Measurements from ENCODE around the gene GTF2H4.
A peak's percentile ranks its signal among the peaks of the same experiment; 100 is the strongest.
"Not testable (repeated sequence)": the region's sequence is repeated elsewhere in the genome, so short reads cannot be mapped to it uniquely, and the experiment has no call there.

Gene GTF2H4

GRCh38 chr6:30895343-30895742, 12.7 kb upstream of the GTF2H4 start:
- no peak for DNase-seq (ENCODE audit: low spot score)

- no peak for DNase-seq (ENCODE audit: low spot score)
Observed at GRCh38 chr6:30896541-30896940, 11.5 kb upstream of the GTF2H4 start.

DNA sequence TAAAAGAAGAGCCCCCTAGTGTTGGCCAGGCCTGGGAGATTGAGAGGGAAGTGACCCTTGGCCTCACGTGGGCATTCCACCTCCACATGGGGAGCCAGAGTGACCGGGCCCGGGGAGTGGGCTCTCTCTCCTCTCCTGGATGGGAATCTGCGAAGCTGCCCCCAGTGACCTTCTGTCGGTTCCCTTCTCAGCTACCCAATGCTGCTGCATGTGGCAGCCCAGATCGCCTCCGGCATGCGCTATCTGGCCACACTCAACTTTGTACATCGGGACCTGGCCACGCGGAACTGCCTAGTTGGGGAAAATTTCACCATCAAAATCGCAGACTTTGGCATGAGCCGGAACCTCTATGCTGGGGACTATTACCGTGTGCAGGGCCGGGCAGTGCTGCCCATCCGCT, 10.1 kb upstream of the GTF2H4 start:
- no peak for DNase-seq (ENCODE audit: low spot score)

DNA sequence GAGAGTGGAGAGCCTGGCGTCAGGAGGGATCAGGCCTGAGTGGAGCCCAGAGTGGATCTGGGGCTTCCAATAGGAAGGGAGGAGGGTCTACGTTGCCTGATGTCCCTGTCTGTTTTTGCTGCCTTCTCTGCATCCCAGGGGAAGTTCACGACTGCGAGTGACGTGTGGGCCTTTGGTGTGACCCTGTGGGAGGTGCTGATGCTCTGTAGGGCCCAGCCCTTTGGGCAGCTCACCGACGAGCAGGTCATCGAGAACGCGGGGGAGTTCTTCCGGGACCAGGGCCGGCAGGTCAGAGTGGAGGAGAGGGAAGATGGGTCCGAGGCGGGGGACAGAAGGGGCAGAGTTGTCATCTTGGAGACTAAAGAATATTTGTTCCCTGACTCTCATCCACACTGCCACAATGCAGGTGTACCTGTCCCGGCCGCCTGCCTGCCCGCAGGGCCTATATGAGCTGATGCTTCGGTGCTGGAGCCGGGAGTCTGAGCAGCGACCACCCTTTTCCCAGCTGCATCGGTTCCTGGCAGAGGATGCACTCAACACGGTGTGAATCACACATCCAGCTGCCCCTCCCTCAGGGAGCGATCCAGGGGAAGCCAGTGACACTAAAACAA, 9.2 kb upstream of the GTF2H4 start:
- DNase-seq (ENCODE audit: low spot score): no peak

DNA sequence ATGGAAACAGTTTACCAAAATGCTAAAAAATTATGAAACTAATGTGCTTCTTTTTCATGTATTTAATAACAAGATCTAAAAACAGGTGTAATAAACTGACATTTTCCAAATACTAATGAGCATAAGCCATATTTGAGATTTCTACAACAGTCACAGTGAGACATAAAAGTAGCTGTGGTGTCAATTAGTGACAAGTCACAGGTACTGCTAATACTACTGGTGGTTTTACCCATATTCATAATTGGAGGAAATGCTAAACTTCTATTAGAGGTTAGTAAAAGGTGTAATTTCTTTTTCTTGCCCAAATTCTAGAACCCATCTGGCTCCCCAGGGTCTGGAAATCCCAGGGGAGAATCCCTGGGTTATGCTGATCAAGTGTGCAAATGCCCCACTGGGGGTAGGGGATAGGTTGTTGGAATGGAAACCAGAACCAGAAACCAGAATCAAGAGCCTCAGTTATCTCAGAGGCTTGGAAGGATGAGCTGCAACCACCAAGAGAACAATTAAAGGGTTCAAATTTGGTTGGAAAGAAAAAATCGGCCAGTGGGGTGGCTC, 7.1 kb upstream of the GTF2H4 start:
- no peak for DNase-seq (ENCODE audit: low spot score)

DNA sequence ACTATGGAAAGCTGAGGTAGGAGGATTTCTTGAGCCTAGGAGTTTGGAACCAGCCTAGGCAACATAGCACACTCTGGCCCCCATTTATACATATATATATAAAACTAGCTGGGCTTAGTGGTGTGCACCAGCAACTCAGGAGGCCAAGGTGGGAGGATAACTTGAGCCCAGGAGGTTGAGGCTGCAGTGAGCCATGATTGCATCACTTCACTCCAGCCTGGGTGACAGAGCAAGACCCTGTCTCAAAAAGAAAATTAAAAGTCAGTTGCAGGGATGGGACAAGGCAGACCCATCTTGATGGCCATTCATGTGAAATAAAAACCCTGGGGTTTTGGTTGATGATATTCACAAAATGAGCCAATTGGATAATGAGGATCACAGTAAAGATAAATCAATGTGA, 6.6 kb upstream of the GTF2H4 start:
- DNase-seq (ENCODE audit: low spot score): no peak

- DNase-seq (ENCODE audit: low spot score): not testable (repeated sequence)
Observed at GRCh38 chr6:30902196-30902595, 5.8 kb upstream of the GTF2H4 start.

- DNase-seq (ENCODE audit: low spot score): no peak
Observed at GRCh38 chr6:30902709-30903108, 5.3 kb upstream of the GTF2H4 start.

DNA sequence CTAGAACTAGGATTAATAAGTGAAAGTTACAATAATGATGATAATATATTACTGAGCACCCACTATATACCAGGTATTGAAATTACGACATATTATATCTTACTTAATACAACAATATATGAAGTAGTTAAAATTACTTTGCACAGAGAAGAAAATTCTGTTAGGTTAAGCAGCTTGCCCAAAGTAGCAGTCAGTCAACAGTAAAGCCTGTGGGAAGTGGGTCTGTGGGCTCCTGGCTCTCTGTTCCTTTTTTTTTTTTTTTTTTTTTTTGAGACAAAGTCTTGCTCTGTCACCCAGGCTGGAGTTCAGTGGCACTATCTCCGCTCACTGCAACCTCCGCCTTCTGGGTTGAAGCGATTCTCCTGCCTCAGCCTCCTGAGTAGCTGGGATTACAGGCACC, 4.8 kb upstream of the GTF2H4 start:
- DNase-seq (ENCODE audit: low spot score): no peak

DNA sequence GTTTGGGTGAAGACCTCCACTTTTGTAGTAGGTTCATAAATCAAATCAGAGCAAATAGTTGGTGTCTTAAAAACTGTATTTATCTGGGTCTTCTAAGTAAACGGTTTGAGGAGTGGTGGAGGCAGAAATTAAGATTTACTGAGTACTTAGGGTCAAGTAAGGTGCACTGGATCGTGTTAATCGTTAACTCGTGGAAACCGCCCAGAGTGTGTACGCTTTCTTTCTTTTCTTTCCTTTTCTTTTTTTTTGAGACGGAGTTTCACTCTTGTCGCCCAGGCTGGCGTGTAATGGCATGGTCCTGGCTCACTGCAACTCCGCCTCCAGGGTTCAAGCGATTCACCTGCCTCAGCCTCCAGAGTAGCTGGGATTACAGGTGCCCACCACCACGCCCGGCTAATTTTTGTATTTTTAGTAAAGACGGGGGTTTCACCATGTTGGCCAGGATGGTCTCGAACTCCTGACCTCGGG, 683 bp upstream of the GTF2H4 start:
- not testable (repeated sequence) for DNase-seq (ENCODE audit: low spot score)

GRCh38 chr6:30908700-30909099, 693 bp downstream of the GTF2H4 start:
- no peak for DNase-seq (ENCODE audit: low spot score)

GRCh38 chr6:30910473-30910872, 2.5 kb downstream of the GTF2H4 start:
- DNase-seq (ENCODE audit: low spot score): not testable (repeated sequence)

DNA sequence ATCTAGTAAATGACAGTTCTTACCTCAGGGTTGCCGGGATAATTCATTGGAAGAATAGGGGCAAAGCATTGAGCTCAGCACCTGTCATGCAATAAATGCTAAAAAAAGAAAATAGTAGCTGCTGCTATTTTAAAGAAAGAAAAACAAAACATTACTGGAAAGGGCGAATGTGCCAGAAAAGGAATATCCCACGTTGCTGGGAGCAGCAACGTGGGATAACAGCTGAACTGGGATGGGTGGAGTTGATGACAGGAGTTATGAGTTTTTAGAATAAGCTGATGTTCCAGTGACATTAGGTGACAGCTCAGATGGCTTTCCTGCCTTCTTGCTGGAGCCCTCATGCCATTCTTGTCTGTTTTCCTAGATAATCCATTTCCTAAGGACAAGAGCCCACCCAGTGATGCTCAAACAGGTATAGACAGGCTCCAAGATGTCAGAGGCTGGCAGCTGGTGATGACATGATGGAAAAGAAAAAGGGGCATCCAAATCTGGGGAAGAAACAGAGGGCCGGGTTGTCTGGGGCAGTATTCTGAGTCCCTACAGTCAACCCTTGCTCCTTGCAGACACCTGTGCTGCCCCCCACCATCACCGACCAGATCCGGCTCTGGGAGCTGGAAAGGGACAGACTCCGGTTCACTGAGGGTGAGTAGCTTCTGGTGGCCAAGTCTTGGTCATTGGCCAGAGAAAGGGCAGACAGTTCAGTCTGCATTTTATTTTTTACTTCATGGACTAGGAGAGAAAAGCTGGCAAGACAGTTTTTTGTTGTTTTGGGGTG, 4.9 kb downstream of the GTF2H4 start:
- no peak for DNase-seq (ENCODE audit: low spot score)

DNA sequence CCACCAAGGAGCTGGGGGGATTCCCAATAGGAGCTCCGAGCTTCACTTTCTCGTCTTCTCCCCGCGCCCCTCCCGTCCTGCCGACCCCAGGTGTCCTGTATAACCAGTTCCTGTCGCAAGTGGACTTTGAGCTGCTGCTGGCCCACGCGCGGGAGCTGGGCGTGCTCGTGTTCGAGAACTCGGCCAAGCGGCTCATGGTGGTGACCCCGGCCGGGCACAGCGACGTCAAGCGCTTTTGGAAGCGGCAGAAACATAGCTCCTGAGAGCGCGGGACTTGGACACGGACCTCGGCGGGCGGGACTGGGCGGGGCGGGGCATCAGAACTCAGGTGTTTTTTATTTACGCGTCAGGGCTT, 5.7 kb downstream of the GTF2H4 start:
- DNase-seq (ENCODE audit: low spot score): peak; percentile 28

DNA sequence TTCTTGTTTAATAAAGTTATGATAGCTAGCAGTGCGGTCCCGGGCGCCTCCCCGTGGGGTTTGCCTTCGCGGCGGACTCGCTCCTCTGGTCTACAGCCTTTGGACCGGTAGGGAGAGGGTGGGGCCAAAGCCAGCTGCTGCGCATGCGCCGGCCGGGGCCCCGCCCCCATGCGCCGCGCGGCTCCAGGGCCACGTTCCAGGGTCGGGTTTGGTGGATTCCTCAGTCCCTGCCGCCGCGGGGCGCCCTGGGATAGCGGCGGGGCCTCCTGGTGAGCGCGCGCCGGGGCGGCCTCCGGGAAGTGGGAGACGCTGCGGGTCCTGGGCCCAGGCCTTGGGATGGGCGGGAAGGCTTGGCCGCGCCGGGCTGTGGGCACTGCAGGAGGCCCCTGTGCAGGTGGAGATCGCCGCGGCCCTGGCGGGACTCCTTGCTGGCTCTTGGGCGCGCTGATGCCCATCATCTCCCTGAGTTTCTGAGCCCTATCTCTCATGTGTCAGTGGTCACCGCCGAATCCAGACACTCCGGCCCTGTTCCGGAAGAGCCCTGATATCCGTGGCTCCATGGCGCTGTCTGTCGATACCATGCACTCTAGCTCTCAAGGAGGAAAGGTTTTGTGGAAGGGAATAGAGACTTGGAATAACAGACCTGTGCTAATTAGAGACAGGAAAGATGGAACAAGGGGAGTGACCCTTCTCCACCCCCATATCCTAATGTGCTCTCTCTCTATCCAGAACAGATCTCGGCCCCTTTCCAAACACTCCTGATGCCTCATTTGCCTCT, 6.3 kb downstream of the GTF2H4 start, which contains the start of gene VARS2:
Gene VARS2 (plus strand): TSS at position 163 of the 778 bp plus-strand sequence. CDS start 599 bp downstream, at position 762.
- peak; percentile 95 for DNase-seq (ENCODE audit: low spot score)

GRCh38 chr6:30914854-30915590, 7.0 kb downstream of the GTF2H4 start:
- peak; percentile 24 for DNase-seq (ENCODE audit: low spot score)

GRCh38 chr6:30915591-30915946, 7.6 kb downstream of the GTF2H4 start:
- peak; percentile 95 for DNase-seq (ENCODE audit: low spot score)

DNA sequence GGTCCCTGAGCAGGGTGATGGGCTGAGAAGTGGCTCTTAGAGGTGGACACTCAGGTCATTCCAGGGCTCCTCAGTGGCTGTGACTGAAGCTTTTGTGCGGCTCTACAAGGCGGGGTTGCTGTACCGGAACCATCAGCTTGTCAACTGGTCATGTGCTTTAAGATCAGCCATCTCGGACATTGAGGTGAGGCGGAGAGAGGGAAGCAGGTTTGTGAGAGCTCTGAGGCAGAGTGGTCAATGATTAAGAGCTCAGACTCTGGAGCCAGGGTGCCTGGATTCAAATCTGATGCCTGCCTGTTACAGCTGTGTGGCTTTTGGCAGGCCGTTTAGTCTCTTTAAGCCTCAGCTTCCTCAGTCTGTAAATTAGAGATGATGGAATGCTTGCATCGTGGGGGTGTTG, 9.0 kb downstream of the GTF2H4 start:
- no peak for DNase-seq (ENCODE audit: low spot score)

DNA sequence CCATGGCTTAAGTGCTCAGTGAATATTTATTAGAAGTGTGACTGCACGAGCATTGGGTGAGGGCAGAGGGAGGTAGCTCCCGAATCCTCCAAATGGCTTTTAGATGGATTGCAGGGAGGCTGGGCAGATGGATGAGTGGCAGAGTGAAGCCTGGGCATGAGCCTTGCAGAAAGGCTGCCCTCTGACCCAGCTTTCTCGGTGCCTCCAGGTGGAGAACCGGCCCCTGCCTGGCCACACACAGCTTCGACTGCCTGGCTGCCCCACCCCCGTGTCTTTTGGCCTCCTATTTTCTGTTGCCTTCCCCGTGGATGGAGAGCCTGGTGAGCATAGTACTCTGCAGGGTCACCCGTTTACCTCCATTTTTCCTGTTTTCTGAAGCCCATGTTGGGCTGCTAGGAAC, 9.5 kb downstream of the GTF2H4 start:
- DNase-seq (ENCODE audit: low spot score): no peak

GRCh38 chr6:30918670-30919069, 10.7 kb downstream of the GTF2H4 start:
- DNase-seq (ENCODE audit: low spot score): no peak

GRCh38 chr6:30922447-30922852, 14.4 kb downstream of the GTF2H4 start:
- no peak for DNase-seq (ENCODE audit: low spot score)
